Neural cell (in vitro differentiated cells): Measurements from ENCODE around the gene ABT1.

Experiments
- CTCF ChIP-seq: fragments of 450-650 bp; IDR thresholded peaks from 2 replicates; pipeline ENCODE4 v1.5.1; 2014; ENCODE audit warnings: antibody characterized with exemption, mild to moderate bottlenecking, moderate library complexity; ENCODE audit not compliant: poor library complexity, severe bottlenecking
- EP300 ChIP-seq: fragments of 450-650 bp; conservative IDR thresholded peaks from 2 replicates; pipeline ENCODE4 v1.6.1; 2014; ENCODE audit warnings: antibody characterized with exemption, mild to moderate bottlenecking, moderate library complexity; ENCODE audit not compliant: poor library complexity, severe bottlenecking
- EZH2 ChIP-seq: fragments of 200-600, 300-800 bp; shearing (Covaris generic), sonication (generic); IDR thresholded peaks from 2 replicates; pipeline ENCODE4 v1.6.1; 2014; ENCODE audit warnings: antibody characterized with exemption, low read length, borderline replicate concordance, mild to moderate bottlenecking; ENCODE audit not compliant: insufficient read depth, poor library complexity, severe bottlenecking
- MXI1 ChIP-seq: fragments of 450-650 bp; conservative IDR thresholded peaks from 2 replicates; pipeline ENCODE4 v1.6.1; 2014; ENCODE audit warnings: antibody characterized with exemption, mild to moderate bottlenecking; ENCODE audit not compliant: poor library complexity, severe bottlenecking

GRCh38 chr6:26629359-26629758, 32.6 kb downstream of the ABT1 start:
- TF ChIP-seq CTCF (no peak), EP300 (no peak), MXI1 (no peak), EZH2 (no peak)
